GM15510 (cell line): ENCODE results near the gene OR52N4.

Source experiments
- POLR2A ChIP-seq: IDR thresholded peaks from 3 replicates; pipeline ENCODE4 v1.6.1; 2011; ENCODE audit warnings: borderline replicate concordance; ENCODE audit not compliant: insufficient read length; ENCODE audit errors: extremely low read depth

The OR52N4 gene

DNA sequence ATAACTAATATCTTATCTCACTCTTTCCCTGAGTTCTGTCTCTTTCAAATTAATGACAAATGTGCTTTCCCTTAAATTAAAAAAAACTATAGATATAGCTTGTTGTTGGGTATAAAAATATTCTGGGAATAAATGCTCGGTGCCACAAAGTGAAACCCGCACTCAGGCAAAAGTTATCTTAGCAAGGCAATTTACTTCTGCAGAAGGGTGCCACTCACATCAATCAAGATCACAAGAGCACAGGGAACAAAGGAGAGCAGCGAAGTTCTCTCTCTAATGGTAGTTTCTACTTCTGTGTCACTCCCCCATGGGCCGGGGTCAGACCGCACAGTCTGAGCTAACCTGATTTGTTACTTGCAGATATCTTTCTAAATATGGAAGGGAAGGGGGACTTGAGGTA lies 49.9 kb downstream of the OR52N4 start:
- TF ChIP-seq POLR2A: no peak
